ENCODE data around the gene ZFTA.
A peak's percentile ranks its signal among the peaks of the same experiment; 100 is the strongest.
"Not testable (repeated sequence)": the region's sequence is repeated elsewhere in the genome, so short reads cannot be mapped to it uniquely, and the experiment has no call there.

The ZFTA gene

GRCh38 chr11:63813035-63813562, 44.5 kb upstream of the ZFTA start, which contains the start of gene SPINDOC:
Gene SPINDOC (plus strand): TSS chr11:63813456. CDS start chr11:63813687, 231 bp downstream.
- H3K27ac ChIP-seq (ENCODE audit: low read depth, low read length), result peak within 1 kb of the TSS; percentile 60
- no peaks in the 10 kb centered on the region for H3K9me3 ChIP-seq (ENCODE audit: control insufficient read depth, insufficient read depth, low read length)
- H3F3A ChIP-seq (ENCODE audit: control insufficient read depth, insufficient read depth), result peaks cover 4% of the 10 kb centered on the region

GRCh38 chr11:63811522-63811921, 42.9 kb upstream of the ZFTA start:
- peaks cover 30% of the 10 kb centered on the region for H3K36me3 ChIP-seq (ENCODE audit: control insufficient read depth, low read length)
- H3F3A ChIP-seq (ENCODE audit: control insufficient read depth, insufficient read depth), result peaks cover 4% of the 10 kb centered on the region
- no peak overlapping the region for H3K4me2 ChIP-seq (ENCODE audit: low read length)
- TF ChIP-seq, protein P1, sequence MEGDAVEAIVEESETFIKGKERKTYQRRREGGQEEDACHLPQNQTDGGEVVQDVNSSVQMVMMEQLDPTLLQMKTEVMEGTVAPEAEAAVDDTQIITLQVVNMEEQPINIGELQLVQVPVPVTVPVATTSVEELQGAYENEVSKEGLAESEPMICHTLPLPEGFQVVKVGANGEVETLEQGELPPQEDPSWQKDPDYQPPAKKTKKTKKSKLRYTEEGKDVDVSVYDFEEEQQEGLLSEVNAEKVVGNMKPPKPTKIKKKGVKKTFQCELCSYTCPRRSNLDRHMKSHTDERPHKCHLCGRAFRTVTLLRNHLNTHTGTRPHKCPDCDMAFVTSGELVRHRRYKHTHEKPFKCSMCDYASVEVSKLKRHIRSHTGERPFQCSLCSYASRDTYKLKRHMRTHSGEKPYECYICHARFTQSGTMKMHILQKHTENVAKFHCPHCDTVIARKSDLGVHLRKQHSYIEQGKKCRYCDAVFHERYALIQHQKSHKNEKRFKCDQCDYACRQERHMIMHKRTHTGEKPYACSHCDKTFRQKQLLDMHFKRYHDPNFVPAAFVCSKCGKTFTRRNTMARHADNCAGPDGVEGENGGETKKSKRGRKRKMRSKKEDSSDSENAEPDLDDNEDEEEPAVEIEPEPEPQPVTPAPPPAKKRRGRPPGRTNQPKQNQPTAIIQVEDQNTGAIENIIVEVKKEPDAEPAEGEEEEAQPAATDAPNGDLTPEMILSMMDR (IDR thresholded peaks at IDR 0.05; ENCODE audit: low read depth, low read length, poor library complexity, severe bottlenecking), result no peak
- no peak for TF ChIP-seq EZH2phosphoT487 (IDR thresholded peaks at IDR 0.05; ENCODE audit: borderline replicate concordance, low read length)
- peaks cover 24% of the 10 kb centered on the region for H4K20me1 ChIP-seq (ENCODE audit: control insufficient read depth, insufficient read depth, low read depth, low read length)
- H3K4me3 ChIP-seq (ENCODE audit: low read length), result no peak overlapping the region
- no peaks in the 10 kb centered on the region for H3K9me2 ChIP-seq (replicated peaks; ENCODE audit: control insufficient read depth, low read length)
- peaks cover 31% of the 10 kb centered on the region for H3K79me2 ChIP-seq (ENCODE audit: control insufficient read depth, low read length)
- H3K4me1 ChIP-seq (ENCODE audit: control insufficient read depth, low read length), result peaks cover 22% of the 10 kb centered on the region
- H3K27me3 ChIP-seq (ENCODE audit: control insufficient read depth, low read length), result no peaks in the 10 kb centered on the region
- H3K9me3 ChIP-seq (ENCODE audit: control insufficient read depth, insufficient read depth, low read length), result no peaks in the 10 kb centered on the region
- no peak overlapping the region for H3K27ac ChIP-seq (ENCODE audit: low read depth, low read length)

More at GRCh38 chr11:63813035-63813562, 44.5 kb upstream of the ZFTA start, which contains the start of gene SPINDOC:
- H3K79me2 ChIP-seq (ENCODE audit: control insufficient read depth, low read length), result peaks cover 46% of the 10 kb centered on the region
- H4K20me1 ChIP-seq (ENCODE audit: control insufficient read depth, insufficient read depth, low read depth, low read length), result peaks cover 26% of the 10 kb centered on the region
- peaks cover 22% of the 10 kb centered on the region for H3K4me1 ChIP-seq (ENCODE audit: control insufficient read depth, low read length)
- H3K4me3 ChIP-seq (ENCODE audit: low read length), result peak within 1 kb of the TSS; percentile 92
- no peak for TF ChIP-seq EZH2phosphoT487 (IDR thresholded peaks at IDR 0.05; ENCODE audit: borderline replicate concordance, low read length)
- TF ChIP-seq, protein P1 (IDR thresholded peaks at IDR 0.05; ENCODE audit: low read depth, low read length, poor library complexity, severe bottlenecking), result no peak
- H3K4me2 ChIP-seq (ENCODE audit: low read length), result peak within 1 kb of the TSS; percentile 86
- H3K36me3 ChIP-seq (ENCODE audit: control insufficient read depth, low read length), result peaks cover 45% of the 10 kb centered on the region
- H3K27me3 ChIP-seq (ENCODE audit: control insufficient read depth, low read length), result no peaks in the 10 kb centered on the region
- H3K9me2 ChIP-seq (replicated peaks; ENCODE audit: control insufficient read depth, low read length), result no peaks in the 10 kb centered on the region

- H3K9me2 ChIP-seq (replicated peaks; ENCODE audit: control insufficient read depth, low read length), result not testable (repeated sequence)
- H3K4me1 ChIP-seq (ENCODE audit: control insufficient read depth, low read length), result peaks cover 18% of the 10 kb centered on the region
Measured at GRCh38 chr11:63810383-63810782, 41.8 kb upstream of the ZFTA start.

DNA sequence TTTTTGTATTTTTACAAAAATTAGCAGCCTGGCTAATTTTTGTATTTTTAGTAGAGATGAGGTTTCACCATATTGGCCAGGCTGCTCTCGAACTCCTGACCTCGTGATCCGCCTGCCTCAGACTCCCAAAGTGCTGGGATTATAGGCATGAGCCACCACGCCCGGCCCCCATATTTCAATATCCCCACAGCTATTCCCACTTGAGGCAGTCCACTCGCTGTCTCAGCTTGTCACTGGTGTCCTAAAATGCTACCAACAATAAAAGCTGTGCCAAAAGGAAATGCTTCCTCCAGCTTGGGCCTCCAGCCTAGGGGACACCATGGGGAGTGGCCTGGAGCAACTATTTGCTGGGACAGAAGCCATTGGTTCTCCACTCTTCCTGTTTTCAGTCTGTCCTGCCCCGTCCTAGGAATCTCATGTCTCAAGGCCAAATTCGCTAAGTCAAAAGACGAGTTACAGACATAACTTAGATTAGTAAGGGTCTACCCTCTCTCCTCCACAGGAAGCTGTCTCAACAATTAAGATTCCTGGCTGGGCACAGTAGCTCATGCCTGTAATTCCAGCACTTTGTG, 37.4 kb upstream of the ZFTA start:
- Histone ChIP-seq H3K4me2 (ENCODE audit: low read length) (no peak overlapping the region), H3K4me3 (ENCODE audit: low read length) (no peak overlapping the region), H4K20me1 (ENCODE audit: control insufficient read depth, insufficient read depth, low read depth, low read length) (no peaks in the 10 kb centered on the region), H3K9me2 (replicated peaks; ENCODE audit: control insufficient read depth, low read length) (no peaks in the 10 kb centered on the region), H3K9me3 (ENCODE audit: control insufficient read depth, insufficient read depth, low read length) (no peaks in the 10 kb centered on the region), H3K36me3 (ENCODE audit: control insufficient read depth, low read length) (no peaks in the 10 kb centered on the region), H3K79me2 (ENCODE audit: control insufficient read depth, low read length) (no peaks in the 10 kb centered on the region), H3F3A (ENCODE audit: control insufficient read depth, insufficient read depth) (peaks cover 2% of the 10 kb centered on the region), H3K4me1 (ENCODE audit: control insufficient read depth, low read length) (peaks cover 4% of the 10 kb centered on the region; the same call in 1 of the 2 replicates), H3K27ac (ENCODE audit: low read depth, low read length) (no peak overlapping the region), H3K27me3 (ENCODE audit: control insufficient read depth, low read length) (no peaks in the 10 kb centered on the region)
- TF ChIP-seq, protein P1 (IDR thresholded peaks at IDR 0.05; ENCODE audit: low read depth, low read length, poor library complexity, severe bottlenecking), result no peak
- TF ChIP-seq EZH2phosphoT487 (IDR thresholded peaks at IDR 0.05; ENCODE audit: borderline replicate concordance, low read length), result no peak

More at GRCh38 chr11:63810383-63810782, 41.8 kb upstream of the ZFTA start:
- not testable (repeated sequence) for H3F3A ChIP-seq (ENCODE audit: control insufficient read depth, insufficient read depth); H3K9me3 ChIP-seq (ENCODE audit: control insufficient read depth, insufficient read depth, low read length); H3K4me3 ChIP-seq (ENCODE audit: low read length); H3K27me3 ChIP-seq (ENCODE audit: control insufficient read depth, low read length); H3K27ac ChIP-seq (ENCODE audit: low read depth, low read length); H3K4me2 ChIP-seq (ENCODE audit: low read length)
- H3K79me2 ChIP-seq (ENCODE audit: control insufficient read depth, low read length), result peaks cover 20% of the 10 kb centered on the region
- H3K36me3 ChIP-seq (ENCODE audit: control insufficient read depth, low read length), result peaks cover 19% of the 10 kb centered on the region
- peaks cover 13% of the 10 kb centered on the region for H4K20me1 ChIP-seq (ENCODE audit: control insufficient read depth, insufficient read depth, low read depth, low read length)

Data from DOHH2 (cell line).